Islet precursor cell (in vitro differentiated cells): ENCODE measurements around the gene EGLN1.
"Not testable (repeated sequence)": the region's sequence is repeated elsewhere in the genome, so short reads cannot be mapped to it uniquely, and the experiment has no call there.

Experiments used
- DNase-seq: peaks from one replicate; pipeline ENCODE4 v3.0.0-alpha.2; 2018

EGLN1 gene

GRCh38 chr1:231357187-231357772 lies 64.8 kb downstream of the EGLN1 start:
- no peak for DNase-seq

- DNase-seq = no peak
These were observed 66.9 kb downstream of the EGLN1 start for GRCh38 chr1:231355171-231355570.

GRCh38 chr1:231354330-231355020 lies 67.6 kb downstream of the EGLN1 start:
- DNase-seq = no peak

- DNase-seq = no peak
These were observed 69.0 kb downstream of the EGLN1 start for GRCh38 chr1:231353086-231353485.

- no peak for DNase-seq
These were observed 70.3 kb downstream of the EGLN1 start for GRCh38 chr1:231351816-231352215.

DNA sequence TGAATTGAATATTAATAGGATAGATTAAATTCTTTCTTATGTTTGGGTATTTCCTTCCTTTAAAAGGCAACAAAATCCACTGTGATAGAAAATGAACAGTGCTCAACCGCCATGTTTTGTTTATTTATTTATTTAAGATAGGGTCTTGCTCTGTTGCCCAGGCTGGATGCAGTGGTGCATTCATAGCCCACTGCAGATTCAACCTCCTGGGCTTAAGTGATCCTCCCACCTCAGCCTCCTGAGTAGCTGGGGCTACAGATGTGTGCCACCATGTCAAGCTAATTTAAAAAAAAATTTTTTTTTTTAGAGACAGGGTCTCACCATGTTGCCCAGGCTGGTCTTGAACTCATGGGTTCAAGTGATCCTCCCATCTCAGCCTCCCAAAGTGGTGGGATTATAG lies 73.2 kb downstream of the EGLN1 start:
- DNase-seq = not testable (repeated sequence)

DNA sequence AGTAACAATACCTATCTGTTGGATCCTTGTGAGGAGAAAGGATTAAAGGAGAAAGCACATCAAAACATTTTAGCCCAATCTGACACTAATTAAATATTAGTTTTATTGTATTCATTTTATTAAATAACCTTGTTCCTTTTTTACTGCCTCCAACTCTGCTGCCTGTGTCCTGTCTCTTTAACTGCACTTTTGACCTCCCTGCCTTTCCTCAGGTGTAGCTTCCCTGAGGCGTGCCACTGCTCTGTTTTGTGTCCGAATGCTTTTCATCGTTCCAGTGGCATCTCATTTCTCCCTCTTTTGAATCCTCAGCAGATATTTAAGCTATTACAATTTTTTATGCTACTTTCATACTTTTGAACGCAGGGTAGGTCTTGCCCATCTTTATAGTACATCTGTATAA lies 73.6 kb downstream of the EGLN1 start:
- no peak for DNase-seq

DNA sequence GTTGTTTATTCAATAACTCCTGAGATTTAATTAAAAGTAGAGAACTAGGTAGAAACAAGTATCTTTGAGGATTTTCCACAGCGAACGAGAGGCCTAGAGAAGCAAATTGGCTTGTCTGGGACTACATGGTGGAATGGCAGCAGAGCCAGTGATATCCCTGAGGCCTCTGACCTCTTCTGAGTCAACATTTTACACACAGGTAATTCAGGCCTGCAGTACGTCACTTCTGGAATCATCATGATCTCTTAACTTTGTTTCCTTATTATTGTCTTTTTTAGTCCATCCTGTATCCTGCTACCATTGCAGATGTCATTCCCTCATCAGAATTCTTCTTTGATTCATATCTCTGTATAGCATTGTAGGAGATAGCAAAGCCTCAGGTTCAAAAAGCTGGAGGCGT lies 74.1 kb downstream of the EGLN1 start:
- no peak for DNase-seq

GRCh38 chr1:231340328-231341013 lies 81.6 kb downstream of the EGLN1 start:
- no peak for DNase-seq

DNA sequence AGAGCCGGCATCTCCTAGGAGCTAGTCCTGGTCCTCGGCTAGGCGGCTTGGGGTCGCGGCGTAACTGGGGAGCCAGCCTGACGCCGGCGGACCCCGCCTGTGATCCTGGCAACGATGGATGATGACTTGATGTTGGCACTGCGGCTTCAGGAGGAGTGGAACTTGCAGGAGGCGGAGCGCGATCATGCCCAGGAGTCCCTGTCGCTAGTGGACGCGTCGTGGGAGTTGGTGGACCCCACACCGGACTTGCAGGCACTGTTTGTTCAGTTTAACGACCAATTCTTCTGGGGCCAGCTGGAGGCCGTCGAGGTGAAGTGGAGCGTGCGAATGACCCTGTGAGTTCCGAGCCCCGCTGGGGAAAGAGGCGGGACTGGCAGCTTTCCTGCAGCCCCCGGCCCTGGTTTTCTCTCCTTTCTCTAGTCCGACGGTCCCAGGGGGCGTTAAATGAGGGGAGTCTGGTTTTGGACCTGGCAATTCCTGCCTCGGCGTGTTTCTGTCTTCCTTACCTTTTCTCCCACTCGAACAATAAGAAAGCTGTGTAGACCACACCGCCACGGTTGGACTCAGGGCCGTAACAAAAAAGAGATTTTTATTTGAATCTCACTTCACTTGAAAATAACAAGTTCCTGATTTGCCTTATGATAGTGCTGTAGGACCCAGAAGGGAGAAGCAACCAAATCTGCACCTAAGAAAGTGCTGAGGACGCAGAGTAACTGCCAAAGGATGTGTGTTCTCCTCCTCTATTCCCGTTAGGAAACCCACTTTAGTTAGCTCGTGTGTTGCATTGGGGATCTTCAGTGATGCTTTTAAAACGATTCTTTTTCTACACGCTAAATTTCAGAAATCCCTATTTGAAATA lies 83.6 kb downstream of the EGLN1 start, which contains the start of gene SPRTN:
Gene SPRTN, plus strand, starts transcription at position 24 of the 859 bp plus-strand sequence. Its CDS starts 91 bp downstream, at position 115.
- no peak for DNase-seq

- peak; percentile 98 for DNase-seq
These were observed 84.4 kb downstream of the EGLN1 start, which contains the start of gene EXOC8 for GRCh38 chr1:231337472-231338269. EXOC8 (minus strand) TSS chr1:231337852; CDS start chr1:231337745, 107 bp downstream.

- DNase-seq = no peak
These were observed 85.0 kb downstream of the EGLN1 start for GRCh38 chr1:231337043-231337471.

DNA sequence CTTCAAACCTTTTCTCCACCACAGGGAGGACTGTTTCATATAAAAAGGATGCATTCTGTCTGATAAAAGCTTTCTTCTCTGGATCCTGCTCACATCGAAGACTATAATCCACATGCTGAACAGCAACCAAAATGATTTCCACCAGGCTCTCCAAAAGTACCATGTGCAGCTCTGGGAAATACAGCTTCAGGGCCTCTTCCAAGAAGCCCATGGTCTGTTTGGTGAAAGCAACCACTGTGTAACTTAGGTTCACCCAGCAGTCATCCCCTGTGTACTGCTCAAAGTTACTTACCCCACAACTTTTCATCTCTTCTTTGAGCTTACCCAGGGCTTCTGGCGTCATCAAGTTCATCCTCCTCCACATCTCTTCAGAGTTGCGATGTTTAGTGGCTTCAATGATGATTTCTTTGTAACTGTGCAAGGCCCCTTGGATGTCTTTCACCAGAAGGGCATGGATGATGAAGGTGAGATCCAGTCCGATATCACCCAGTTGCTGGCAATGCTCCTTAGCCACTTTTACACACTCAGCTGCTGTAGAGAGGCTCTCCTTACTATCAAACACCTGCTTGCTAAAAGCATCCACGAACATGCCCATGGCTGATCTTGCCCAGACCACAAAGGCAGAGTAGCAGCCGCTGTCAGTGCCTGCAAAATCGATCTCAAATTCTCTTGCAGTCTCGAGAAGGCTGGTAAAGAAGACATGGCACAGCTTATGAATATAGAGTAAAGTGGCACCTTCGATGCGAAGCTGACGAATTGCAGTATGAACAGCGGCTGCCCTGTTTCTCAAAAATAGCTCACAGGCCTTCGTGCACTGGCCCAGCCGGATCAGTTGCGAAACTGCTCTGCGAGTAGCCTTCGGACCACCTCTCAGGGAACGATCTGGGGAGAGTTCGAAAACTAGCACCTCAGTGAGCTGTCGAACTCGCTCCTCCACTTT lies 86.2 kb downstream of the EGLN1 start:
- no peak for DNase-seq

- no peak for DNase-seq
These were observed 87.1 kb downstream of the EGLN1 start for GRCh38 chr1:231334952-231335351.

GRCh38 chr1:231334079-231334666 lies 87.9 kb downstream of the EGLN1 start:
- DNase-seq = no peak

DNA sequence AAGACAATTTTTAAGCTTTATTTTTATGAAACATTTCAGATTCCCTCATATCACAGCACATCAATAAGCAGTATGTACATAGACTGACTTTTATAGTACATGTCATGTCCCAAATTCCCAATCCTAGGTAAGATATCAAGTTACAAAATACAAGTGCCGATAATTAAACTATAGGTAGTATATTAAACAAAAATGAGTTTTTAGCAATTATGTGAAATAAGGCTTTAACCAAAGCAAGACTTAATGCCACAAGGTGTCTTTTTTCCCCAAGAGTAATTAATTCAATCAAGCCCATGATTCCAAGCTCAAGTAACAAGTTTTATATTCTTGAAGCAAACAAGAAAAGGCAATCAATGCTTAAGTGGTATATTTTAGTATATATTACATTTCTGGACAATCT lies 89.3 kb downstream of the EGLN1 start:
- no peak for DNase-seq

GRCh38 chr1:231329483-231329882 lies 92.6 kb downstream of the EGLN1 start:
- no peak for DNase-seq

DNA sequence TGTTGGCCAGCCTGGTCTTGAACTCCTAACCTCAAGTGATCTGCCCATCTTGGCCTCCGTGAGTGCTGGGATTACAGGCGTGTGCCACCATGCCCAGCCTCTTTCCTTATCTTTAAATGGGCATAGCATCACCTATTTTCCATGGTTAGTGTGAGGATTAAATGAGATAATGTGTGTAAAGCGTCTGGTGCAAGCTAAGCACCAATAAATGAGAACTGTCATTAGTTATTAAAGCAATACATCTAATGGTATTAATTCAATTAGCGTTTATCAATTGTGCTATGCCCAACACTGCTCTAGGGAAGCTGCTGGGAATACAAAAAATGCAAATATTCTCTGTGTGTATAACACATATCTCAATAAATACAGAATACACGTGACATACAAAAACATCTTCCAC lies 94.5 kb downstream of the EGLN1 start:
- DNase-seq = no peak

DNA sequence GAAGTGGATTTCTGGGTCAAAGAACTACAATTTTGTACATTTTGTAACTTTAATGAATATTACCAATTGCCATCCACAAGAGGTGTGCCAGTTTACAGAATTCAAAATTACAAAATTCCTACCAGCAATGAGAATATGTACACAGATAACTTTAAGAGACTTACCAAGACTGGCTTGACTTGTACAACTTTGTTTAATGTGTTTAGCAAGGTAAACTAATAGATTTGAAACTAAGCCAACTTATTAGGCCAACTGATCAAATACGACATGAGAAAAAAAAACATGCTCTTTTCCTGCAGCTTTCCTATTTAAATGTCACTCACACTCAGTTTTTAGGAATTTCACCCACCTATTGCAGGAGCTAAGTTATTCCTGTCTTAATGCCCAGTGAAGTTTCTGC lies 95.8 kb downstream of the EGLN1 start:
- DNase-seq = no peak

DNA sequence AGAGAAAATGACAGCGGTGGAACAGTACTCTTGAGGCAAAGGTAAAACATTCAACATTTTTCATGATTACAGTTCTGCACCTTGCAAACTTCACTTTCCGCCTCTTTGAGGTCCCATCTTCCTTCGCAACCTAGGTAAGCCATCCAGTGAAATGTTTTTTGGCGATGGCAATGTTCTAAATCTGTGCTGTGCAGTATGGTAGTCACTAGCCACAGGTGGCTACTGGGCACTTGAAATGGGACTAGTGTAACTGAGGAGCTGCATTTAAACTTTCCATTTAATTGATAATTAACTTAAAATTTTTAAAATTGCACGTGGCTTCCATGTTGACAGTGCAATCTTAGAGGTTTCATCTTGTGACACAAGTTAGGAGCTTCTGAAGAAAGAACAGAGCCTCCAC lies 97.4 kb downstream of the EGLN1 start:
- DNase-seq = no peak
